IMR-90 (cell line): Measurements from ENCODE around the gene LRRC73. TPM values are rescaled to one million over a fixed set of nuclear protein-coding genes. Genes with fewer than 3 reads are reported as not detected.
A peak's percentile ranks its signal among the peaks of the same experiment; 100 is the strongest.

Experiments used
- ATAC-seq: fragments of 200-7000 bp; cut with Tn5 transposase; 2 replicates; pipeline ENCODE4 v1.9.1; 2020; ENCODE audit warnings: low read depth, mild to moderate bottlenecking, moderate library complexity
- BruUV-seq: library from RNA; stranded (reverse); fragments of 400-500 nt; replicated peaks from 2 replicates; lab custom pipeline; 2021; lab: Mats Ljungman, UMichigan
- CTCF ChIA-PET: fragments of 300-600 bp; formaldehyde crosslinking; extraction: SDS; loops from one replicate; lab custom pipeline; 2021; ENCODE audit warnings: antibody characterized with exemption; lab: Yijun Ruan, JAX
- POLR2A ChIA-PET: fragments of 300-600 bp; sonication (Branson Sonifier 250); formaldehyde crosslinking; loops from one replicate; lab custom pipeline; 2022; ENCODE audit warnings: antibody characterized with exemption; ENCODE audit not compliant: unreplicated experiment; lab: Charles Lee
- DNase-seq: peaks from one replicate; pipeline ENCODE4 v3.0.0; 2013
- H2AFZ ChIP-seq: replicated peaks from 2 replicates; pipeline ENCODE3; 2013; ENCODE audit warnings: low read length, mild to moderate bottlenecking; ENCODE audit not compliant: poor library complexity
- H2AK5ac ChIP-seq: 2 replicates; pipeline ENCODE4 v1.6.1; 2013; ENCODE audit warnings: low read depth, low read length, inconsistent platforms
- H2AK9ac ChIP-seq: replicated peaks from 2 replicates; pipeline ENCODE3; 2013; ENCODE audit warnings: mild to moderate bottlenecking, low read depth, low read length, moderate library complexity; ENCODE audit not compliant: poor library complexity
- H2BK120ac ChIP-seq: 2 replicates; pipeline ENCODE4 v1.6.1; 2013; ENCODE audit warnings: low read depth, low read length, inconsistent platforms
- H2BK15ac ChIP-seq: 3 replicates; pipeline ENCODE4 v1.6.1; 2013; ENCODE audit warnings: low read depth, low read length, inconsistent platforms
- H2BK20ac ChIP-seq: 2 replicates; pipeline ENCODE4 v1.6.1; 2013; ENCODE audit warnings: low read depth, mild to moderate bottlenecking, inconsistent platforms, low read length, moderate library complexity
- H2BK5ac ChIP-seq: 2 replicates; pipeline ENCODE4 v1.6.1; 2013; ENCODE audit warnings: mild to moderate bottlenecking, low read depth, low read length, inconsistent platforms; ENCODE audit not compliant: poor library complexity, severe bottlenecking
- H3K14ac ChIP-seq: replicated peaks from 2 replicates; pipeline ENCODE4 v1.6.1; 2013; ENCODE audit warnings: low read depth, low read length, inconsistent platforms
- H3K18ac ChIP-seq: 2 replicates; pipeline ENCODE4 v1.6.1; 2013; ENCODE audit warnings: low read depth, low read length, control low read depth
- H3K23ac ChIP-seq: 2 replicates; pipeline ENCODE4 v1.6.1; 2013; ENCODE audit warnings: low read depth, low read length, inconsistent platforms
- H3K27ac ChIP-seq: 2 replicates; pipeline ENCODE4 v1.5.1; 2013; ENCODE audit warnings: mild to moderate bottlenecking, control low read depth, low read length; ENCODE audit not compliant: insufficient read depth
- H3K27me3 ChIP-seq: 2 replicates; pipeline ENCODE4 v1.6.1; 2013; ENCODE audit warnings: low read length; ENCODE audit not compliant: control insufficient read depth, insufficient read depth
- H3K36me3 ChIP-seq: 2 replicates; pipeline ENCODE4 v1.6.1; 2013; ENCODE audit warnings: low read length, mixed read lengths; ENCODE audit not compliant: control insufficient read depth, insufficient read depth
- H3K4ac ChIP-seq: 2 replicates; pipeline ENCODE4 v1.6.1; 2013; ENCODE audit warnings: low read depth, low read length, inconsistent platforms
- H3K4me1 ChIP-seq: 2 replicates; pipeline ENCODE4 v1.6.1; 2013; ENCODE audit warnings: low read length, mixed read lengths; ENCODE audit not compliant: control insufficient read depth, insufficient read depth
- H3K4me2 ChIP-seq: 2 replicates; pipeline ENCODE4 v1.6.1; 2013; ENCODE audit warnings: low read depth, mild to moderate bottlenecking, control low read depth, low read length, moderate library complexity
- H3K4me3 ChIP-seq: 2 replicates; pipeline ENCODE4 v1.5.1; 2013; ENCODE audit warnings: low read depth, mild to moderate bottlenecking, control low read depth, low read length, moderate library complexity; ENCODE audit not compliant: insufficient read depth
- H3K56ac ChIP-seq: 2 replicates; pipeline ENCODE4 v1.6.1; 2013; ENCODE audit warnings: low read length, inconsistent platforms; ENCODE audit not compliant: insufficient read depth; ENCODE audit errors: extremely low read depth
- H3K79me1 ChIP-seq, 2 experiments: 2 replicates each; pipeline ENCODE4 v1.6.1; 2013; ENCODE audit warnings: low read length in 2 of 2, inconsistent platforms in 1 of 2, low read depth in 1 of 2
- H3K9ac ChIP-seq: 2 replicates; pipeline ENCODE4 v1.6.1; 2013; ENCODE audit warnings: low read depth, low read length, control low read depth
- H3K9me1 ChIP-seq: 2 replicates; pipeline ENCODE4 v1.6.1; 2013; ENCODE audit warnings: low read length, inconsistent platforms; ENCODE audit not compliant: insufficient read depth
- H3K9me3 ChIP-seq: 2 replicates; pipeline ENCODE4 v1.6.1; 2013; ENCODE audit warnings: low read length; ENCODE audit not compliant: control insufficient read depth, insufficient read depth
- H4K20me1 ChIP-seq: 2 replicates; pipeline ENCODE4 v1.6.1; 2013; ENCODE audit warnings: low read length, inconsistent platforms; ENCODE audit not compliant: insufficient read depth
- H4K5ac ChIP-seq: 2 replicates; pipeline ENCODE4 v1.6.1; 2013; ENCODE audit warnings: mild to moderate bottlenecking, low read depth, low read length, control low read depth
- H4K8ac ChIP-seq, 2 experiments: 2 replicates each; pipeline ENCODE4 v1.6.1; 2013; ENCODE audit warnings: low read depth in 2 of 2, low read length in 2 of 2, control low read depth in 1 of 2, inconsistent platforms in 1 of 2
- H4K91ac ChIP-seq: 2 replicates; pipeline ENCODE4 v1.6.1; 2013; ENCODE audit warnings: low read depth, low read length, inconsistent platforms; ENCODE audit not compliant: insufficient read depth
- NFE2L2 ChIP-seq: fragments of 150-350 bp; IDR thresholded peaks from 2 replicates; pipeline ENCODE4 v1.6.1; 2016; ENCODE audit warnings: low read depth, mild to moderate bottlenecking, low read length
- RAD21 ChIP-seq: IDR thresholded peaks from 2 replicates; pipeline ENCODE4 v1.6.1; 2012; ENCODE audit warnings: low read length, improper control_type of control experiment
- WGBS, 2 experiments: methylation state at CpG; one replicate each; pipeline versions ENCODE4 v1.1.5 to v1.1.7; 2013; ENCODE audit warnings: missing lambda C conversion rate in 2 of 2; ENCODE audit not compliant: insufficient read length in 1 of 2; ENCODE audit errors: extremely low coverage in 2 of 2; 5-methylcytosine and 5-hydroxymethylcytosine counted together
- dilution Hi-C: fragments of 300-500 bp; cut with HindIII; formaldehyde crosslinking; loops from one replicate; pipeline ENCODE4 v1.14.3; 2018; ENCODE audit warnings: low sequenced_read_pairs; ENCODE audit not compliant: unreplicated experiment
- in situ Hi-C: fragments of 300-500 bp; cut with MboI; formaldehyde crosslinking; loops from 3 replicates; pipeline ENCODE4 v1.14.3; 2019; ENCODE audit warnings: low sequenced_read_pairs, inconsistent platforms, mixed read lengths
- intact Hi-C: fragments of 100-400 bp; cut with micrococcal nuclease; formaldehyde crosslinking; loops from 2 replicates; pipeline ENCODE4 v1.10.0; 2022
- polyA plus RNA-seq, 3 experiments: library from polyadenylated mRNA; depleted of rRNA; stranded (reverse); fragments of >200 nt; gene quantifications; 2 replicates each; pipeline ENCODE4 v1.2.3, GENCODE V29; 2012; ENCODE audit warnings: low replicate concordance in 1 of 3
- total RNA-seq: library from RNA; depleted of rRNA; stranded (reverse); fragments of >200 nt; gene quantifications from 2 replicates; pipeline ENCODE4 v1.2.3, GENCODE V29; 2012

The LRRC73 gene
- total and polyA plus RNA-seq, 2 of the 4 experiments (the other 2 are of a cell fraction): under 0.01 to 0.31 TPM

- no peak overlapping the region for H4K91ac ChIP-seq
- H3K23ac ChIP-seq: peak overlapping the region; percentile 20; the same call in 1 of the 2 replicates
- H3K4ac ChIP-seq: 0 out of 2 replicates have a peak overlapping the region, but pooled peaks have one; percentile 9
- peaks cover 1% of the 10 kb centered on the region for H3K36me3 ChIP-seq
- TF ChIP-seq NFE2L2 (no peak), RAD21 (no peak)
- no peak overlapping the region for H2BK5ac ChIP-seq
- H3K9me1 ChIP-seq: peaks cover 38% of the 10 kb centered on the region
- dilution Hi-C loops (no loop called here), intact Hi-C loops (no loop called here), in situ Hi-C loops (no loop called here)
- no peak overlapping the region for H3K27ac ChIP-seq
- no peak overlapping the region for H4K8ac ChIP-seq
- no peak overlapping the region for H2AFZ ChIP-seq
- no peak overlapping the region for H2BK15ac ChIP-seq
- no peak overlapping the region for H2AK9ac ChIP-seq
- peaks cover 37 to 69% of the 10 kb centered on the region in 2 experiments for H3K79me1 ChIP-seq
- no TSS peak for BruUV-seq
- H2AK5ac ChIP-seq: no peak overlapping the region
- DNase-seq (peak; percentile 41), ATAC-seq (no peak)
- H3K18ac ChIP-seq: no peak overlapping the region
- no peak overlapping the region for H3K4me2 ChIP-seq
- no peak overlapping the region for H3K56ac ChIP-seq
- H4K20me1 ChIP-seq: peaks cover 21% of the 10 kb centered on the region; the same call in 1 of the 2 replicates
- H3K14ac ChIP-seq: peak overlapping the region; percentile 4; the same call in 1 of the 2 replicates
- H4K5ac ChIP-seq: no peak overlapping the region
- ChIA-PET POLR2A (no interaction called here), CTCF (no interaction called here)
- no peaks in the 10 kb centered on the region for H3K9me3 ChIP-seq
- no peak overlapping the region for H2BK20ac ChIP-seq
- no CpG with 5 or more reads among the region's 4 CpGs for WGBS, 2 experiments
- peaks cover 13% of the 10 kb centered on the region for H3K4me1 ChIP-seq
- no peaks in the 10 kb centered on the region for H3K27me3 ChIP-seq
- H2BK120ac ChIP-seq: no peak overlapping the region
- H3K9ac ChIP-seq: no peak overlapping the region
- no peak overlapping the region for H3K4me3 ChIP-seq
Observed at GRCh38 chr6:43488667-43489276, 21.4 kb downstream of the LRRC73 start.
